DOHH2 (cell line): ENCODE results near the gene SEPTIN8.
A peak's percentile ranks its signal among the peaks of the same experiment; 100 is the strongest.

Experiments used
- H3F3A ChIP-seq: fragments of 200-600 bp; sonication (generic), shearing (Covaris generic); 2 replicates; pipeline ENCODE4 v1.6.0; 2016; ENCODE audit warnings: antibody characterized with exemption, mild to moderate bottlenecking; ENCODE audit not compliant: control insufficient read depth, insufficient read depth
- H3K27ac ChIP-seq: fragments of 200-600 bp; sonication (generic); 2 replicates; pipeline ENCODE4 v1.5.1; 2014; ENCODE audit warnings: low read depth, mild to moderate bottlenecking, low read length, moderate library complexity
- H3K27me3 ChIP-seq: fragments of 200-600 bp; sonication (generic); 2 replicates; pipeline ENCODE4 v1.6.1; 2014; ENCODE audit warnings: mild to moderate bottlenecking, low read length, mixed read lengths; ENCODE audit not compliant: control insufficient read depth
- H3K36me3 ChIP-seq: fragments of 200-600 bp; sonication (generic); 2 replicates; pipeline ENCODE4 v1.6.1; 2014; ENCODE audit warnings: mild to moderate bottlenecking, low read length, moderate library complexity, mixed read lengths; ENCODE audit not compliant: control insufficient read depth
- H3K4me1 ChIP-seq: fragments of 200-600 bp; sonication (generic); 2 replicates; pipeline ENCODE4 v1.6.1; 2014; ENCODE audit warnings: mild to moderate bottlenecking, low read length, mixed read lengths; ENCODE audit not compliant: control insufficient read depth
- H3K4me2 ChIP-seq: fragments of 200-600 bp; sonication (generic); 2 replicates; pipeline ENCODE4 v1.6.0; 2014; ENCODE audit warnings: mild to moderate bottlenecking, low read length, moderate library complexity
- H3K4me3 ChIP-seq: fragments of 200-600 bp; sonication (generic); 2 replicates; pipeline ENCODE4 v1.5.1; 2014; ENCODE audit warnings: mild to moderate bottlenecking, low read length, mixed read lengths
- H3K79me2 ChIP-seq: fragments of 200-600 bp; sonication (generic); 2 replicates; pipeline ENCODE4 v1.6.1; 2014; ENCODE audit warnings: mild to moderate bottlenecking, low read length, mixed read lengths; ENCODE audit not compliant: control insufficient read depth
- H3K9me2 ChIP-seq: fragments of 200-600 bp; sonication (generic); replicated peaks from 2 replicates; pipeline ENCODE4 v1.6.1; 2014; ENCODE audit warnings: mild to moderate bottlenecking, low read length, mixed read lengths; ENCODE audit not compliant: control insufficient read depth
- H3K9me3 ChIP-seq: fragments of 200-600 bp; sonication (generic); 2 replicates; pipeline ENCODE4 v1.6.1; 2014; ENCODE audit warnings: antibody characterized with exemption, low read length, mixed read lengths; ENCODE audit not compliant: control insufficient read depth, insufficient read depth
- H4K20me1 ChIP-seq: fragments of 200-600 bp; sonication (generic); 2 replicates; pipeline ENCODE4 v1.6.0; 2014; ENCODE audit warnings: low read depth, mild to moderate bottlenecking, antibody characterized with exemption, low read length, moderate library complexity; ENCODE audit not compliant: control insufficient read depth, insufficient read depth
- CTCF ChIP-seq: fragments of 200-600 bp; sonication (generic); IDR thresholded peaks from one replicate; pipeline ENCODE4 v1.5.1; 2014; ENCODE audit warnings: antibody characterized with exemption, mild to moderate bottlenecking, low read depth, low read length; ENCODE audit not compliant: poor library complexity, severe bottlenecking
- EZH2phosphoT487 ChIP-seq: fragments of 200-600 bp; sonication (generic); IDR thresholded peaks from 2 replicates; pipeline ENCODE4 v1.6.1; 2017; ENCODE audit warnings: borderline replicate concordance, mild to moderate bottlenecking, antibody characterized with exemption, low read length, moderate library complexity, mixed read lengths

Gene SEPTIN8

GRCh38 chr5:132822650-132823480 lies 45.8 kb upstream of the SEPTIN8 start:
- no peak overlapping the region for H3K27ac ChIP-seq
- no peaks in the 10 kb centered on the region for H4K20me1 ChIP-seq
- H3K9me2 ChIP-seq: no peaks in the 10 kb centered on the region
- 0 out of 2 replicates have a peak overlapping the region, but pooled peaks have one; percentile 14 for H3K4me2 ChIP-seq
- no peak for TF ChIP-seq EZH2phosphoT487
- TF ChIP-seq CTCF: no peak
- peaks cover 50% of the 10 kb centered on the region for H3K27me3 ChIP-seq
- H3K4me1 ChIP-seq: no peaks in the 10 kb centered on the region; the same call in 1 of the 2 replicates
- no peaks in the 10 kb centered on the region for H3K9me3 ChIP-seq
- H3K4me3 ChIP-seq: no peak overlapping the region
- H3K79me2 ChIP-seq: no peaks in the 10 kb centered on the region
- no peaks in the 10 kb centered on the region for H3K36me3 ChIP-seq
- no peaks in the 10 kb centered on the region for H3F3A ChIP-seq

GRCh38 chr5:132821791-132822190 lies 44.8 kb upstream of the SEPTIN8 start:
- Histone ChIP-seq H3K79me2 (no peaks in the 10 kb centered on the region), H3K27me3 (peaks cover 42% of the 10 kb centered on the region), H3K9me2 (no peaks in the 10 kb centered on the region), H3K4me3 (no peak overlapping the region), H4K20me1 (no peaks in the 10 kb centered on the region), H3K9me3 (no peaks in the 10 kb centered on the region), H3K4me2 (no peak overlapping the region), H3K4me1 (peaks cover 1% of the 10 kb centered on the region; the same call in 1 of the 2 replicates), H3F3A (no peaks in the 10 kb centered on the region), H3K36me3 (no peaks in the 10 kb centered on the region), H3K27ac (no peak overlapping the region)
- no peak for TF ChIP-seq EZH2phosphoT487
- TF ChIP-seq CTCF: no peak

GRCh38 chr5:132821350-132821749 lies 44.3 kb upstream of the SEPTIN8 start:
- H3K9me3 ChIP-seq: no peaks in the 10 kb centered on the region
- H3K79me2 ChIP-seq: no peaks in the 10 kb centered on the region
- H4K20me1 ChIP-seq: no peaks in the 10 kb centered on the region
- no peak for TF ChIP-seq EZH2phosphoT487
- no peak for TF ChIP-seq CTCF
- H3K4me2 ChIP-seq: no peak overlapping the region
- no peak overlapping the region for H3K4me3 ChIP-seq
- no peaks in the 10 kb centered on the region for H3K9me2 ChIP-seq
- H3K27ac ChIP-seq: no peak overlapping the region
- peaks cover 38% of the 10 kb centered on the region for H3K27me3 ChIP-seq
- peaks cover 3% of the 10 kb centered on the region; the same call in 1 of the 2 replicates for H3K4me1 ChIP-seq
- no peaks in the 10 kb centered on the region for H3K36me3 ChIP-seq
- no peaks in the 10 kb centered on the region for H3F3A ChIP-seq
